HTERT RPE-1 (cell line): ENCODE measurements around the gene ATP2B3.

Source experiments
- in situ Hi-C: fragments of 300-500 bp; cut with MboI; formaldehyde crosslinking; loops from 4 replicates; pipeline ENCODE4 v1.14.3; 2020; ENCODE audit warnings: low sequenced_read_pairs

The ATP2B3 gene

GRCh38 chrX:153564047-153564606, 46.7 kb downstream of the ATP2B3 start:
- in situ Hi-C loops: no loop called here

- in situ Hi-C loops: no loop called here
Observed at GRCh38 chrX:153565996-153566580, 48.6 kb downstream of the ATP2B3 start.

GRCh38 chrX:153568451-153569011, 51.1 kb downstream of the ATP2B3 start:
- in situ Hi-C loops: no loop called here

- in situ Hi-C loops: no loop called here
Observed at GRCh38 chrX:153569475-153569874, 52.0 kb downstream of the ATP2B3 start.

GRCh38 chrX:153571534-153571908, 54.1 kb downstream of the ATP2B3 start:
- in situ Hi-C loops: no loop called here

- in situ Hi-C loops: no loop called here
Observed at GRCh38 chrX:153572601-153573000, 55.2 kb downstream of the ATP2B3 start.

GRCh38 chrX:153573984-153574383, 56.5 kb downstream of the ATP2B3 start:
- in situ Hi-C loops: no loop called here

- in situ Hi-C loops: no loop called here
Observed at GRCh38 chrX:153576239-153576870, 58.9 kb downstream of the ATP2B3 start.

GRCh38 chrX:153576961-153577360, 59.5 kb downstream of the ATP2B3 start:
- in situ Hi-C loops: no loop called here

GRCh38 chrX:153578200-153578835, 60.9 kb downstream of the ATP2B3 start:
- in situ Hi-C loops: no loop called here

GRCh38 chrX:153578889-153579288, 61.4 kb downstream of the ATP2B3 start:
- in situ Hi-C loops: no loop called here

GRCh38 chrX:153580700-153581386, 63.4 kb downstream of the ATP2B3 start:
- in situ Hi-C loops: no loop called here

GRCh38 chrX:153582896-153583295, 65.5 kb downstream of the ATP2B3 start:
- in situ Hi-C loops: no loop called here

GRCh38 chrX:153583433-153583832, 66.0 kb downstream of the ATP2B3 start:
- in situ Hi-C loops: no loop called here

GRCh38 chrX:153585827-153586226, 68.4 kb downstream of the ATP2B3 start:
- in situ Hi-C loops: no loop called here

GRCh38 chrX:153587342-153587741, 69.9 kb downstream of the ATP2B3 start:
- in situ Hi-C loops: no loop called here

GRCh38 chrX:153588021-153588781, 70.8 kb downstream of the ATP2B3 start:
- in situ Hi-C loops: no loop called here

- in situ Hi-C loops: no loop called here
Observed at GRCh38 chrX:153588782-153589446, 71.5 kb downstream of the ATP2B3 start.

GRCh38 chrX:153590961-153591956, 73.8 kb downstream of the ATP2B3 start:
- in situ Hi-C loops: no loop called here
